Transverse colon (tissue), 4 donors: Measurements from ENCODE around the gene CSNK2A1. TPM values are rescaled to one million over a fixed set of nuclear protein-coding genes. Genes with fewer than 3 reads are reported as not detected.

Experiments
- DNase-seq: peaks from one replicate; pipeline ENCODE4 v3.0.0-alpha.2; 2019
- H3K27ac ChIP-seq, 4 donors: fragments of 200-600 bp; sonication (generic); 2 replicates each; pipeline ENCODE4 v1.5.1; 2016 to 2018; ENCODE audit warnings: inconsistent platforms in 4 of 4
- H3K27me3 ChIP-seq: fragments of 200-600 bp; sonication (generic); 2 replicates; pipeline ENCODE4 v1.5.1; 2017; ENCODE audit warnings: inconsistent platforms
- H3K36me3 ChIP-seq, 4 donors: fragments of 200-600 bp; sonication (generic); 2 replicates each; pipeline ENCODE4 v1.5.1; 2017 to 2019; ENCODE audit warnings: inconsistent platforms in 4 of 4
- H3K4me1 ChIP-seq, 4 donors: fragments of 200-600 bp; sonication (generic); 2 replicates each; pipeline ENCODE4 v1.5.1; 2017 to 2020; ENCODE audit warnings: inconsistent platforms in 4 of 4
- H3K4me3 ChIP-seq, 4 donors: fragments of 200-600 bp; sonication (generic); 1 replicate in 1 of 4; 2 replicates in 3 of 4; pipeline versions ENCODE4 v1.5.1 to v1.6.1; 2017 to 2019; ENCODE audit warnings: inconsistent platforms in 4 of 4
- H3K9me3 ChIP-seq, 2 donors: fragments of 200-600 bp; sonication (generic); 2 replicates each; pipeline ENCODE4 v1.5.1; 2017 to 2019; ENCODE audit warnings: inconsistent platforms in 2 of 2
- CTCF ChIP-seq, 5 experiments: fragments of 200-600 bp in 3 of 5; fragments of 450-650 bp in 2 of 5; sonication (generic) in 3 of 5; IDR thresholded peaks; 1 replicate in 2 of 5; 2 replicates in 3 of 5; pipeline ENCODE4 v1.5.1; 2016 to 2017; ENCODE audit warnings: antibody characterized with exemption in 5 of 5, inconsistent platforms in 3 of 5, mild to moderate bottlenecking in 2 of 5, moderate library complexity in 1 of 5
- EP300 ChIP-seq: sonication (generic); formaldehyde crosslinking; IDR thresholded peaks from one replicate; pipeline ENCODE4 v1.6.1; 2017; ENCODE audit warnings: antibody characterized with exemption, low read depth
- POLR2A ChIP-seq: fragments of 450-650 bp; IDR thresholded peaks from one replicate; pipeline ENCODE4 v1.6.1; 2016; ENCODE audit warnings: antibody characterized with exemption, mild to moderate bottlenecking, moderate library complexity
- POLR2AphosphoS5 ChIP-seq, 3 donors: sonication (generic); formaldehyde crosslinking; IDR thresholded peaks; one replicate each; pipeline ENCODE4 v1.6.1; 2016; ENCODE audit warnings: antibody characterized with exemption in 3 of 3
- WGBS, 2 donors: methylation state at CpG; one replicate each; pipeline ENCODE4 v1.1.5; 2018; ENCODE audit warnings: low coverage in 1 of 2; 5-methylcytosine and 5-hydroxymethylcytosine counted together
- in situ Hi-C, 4 donors: fragments of 200-750 bp; cut with MboI; loops; one replicate each; pipeline versions ENCODE4 v1.15.0 to v1.15.1; 2017; ENCODE audit warnings: low sequenced_read_pairs in 3 of 4, low pct_ligation_motif_present in 1 of 4, low pct_unique_long_range_greater_than_20kb in 1 of 4
- intact Hi-C: fragments of 100-400 bp; cut with DNase I; formaldehyde crosslinking; loops from one replicate; pipeline ENCODE4 v1.15.1; 2023; ENCODE audit warnings: low total_unique reads
- total RNA-seq, 4 donors: library from RNA; depleted of rRNA; stranded (reverse); fragments of >200 nt; gene quantifications; one replicate each; pipeline ENCODE4 v1.1.0, GENCODE V29; 2016

CSNK2A1 gene
- total RNA-seq, 4 donors from 2014 or later = 76.7 to 100 (median 82.6) TPM

GRCh38 chr20:496126-496696, 47.4 kb downstream of the CSNK2A1 start:
- Histone ChIP-seq H3K4me1 (peaks cover 0 to 5% (median 0%) of the 10 kb centered on the region in 4 donors), H3K9me3 (no peaks in the 10 kb centered on the region), H3K27me3 (no peaks in the 10 kb centered on the region), H3K27ac (peak overlapping the region in 3 of 4 donors; percentile 23 to 34 (median 27)), H3K4me3 (no peak overlapping the region), H3K36me3 (peaks cover 0 to 49% (median 24%) of the 10 kb centered on the region in 4 donors)
- TF ChIP-seq POLR2AphosphoS5 (IDR thresholded peaks at IDR 0.05) (peak in 2 of 3 donors; percentile 15 to 54), EP300 (no peak), CTCF (IDR thresholded peaks at IDR 0.05) (no peak)
- 20 to 60% methylated on average over 1 to 2 of the region's 2 CpGs for WGBS, 2 donors
- intact Hi-C loops (no loop called here), in situ Hi-C loops (no loop called here)
- no peak for DNase-seq

- Histone ChIP-seq H3K4me3 (no peak overlapping the region), H3K9me3 (no peaks in the 10 kb centered on the region), H3K4me1 (peaks cover 0 to 3% (median 0%) of the 10 kb centered on the region in 4 donors), H3K36me3 (peaks cover 0 to 56% (median 26%) of the 10 kb centered on the region in 4 donors), H3K27me3 (no peaks in the 10 kb centered on the region), H3K27ac (no peak overlapping the region)
- no peak for DNase-seq
- intact Hi-C loops (no loop called here), in situ Hi-C loops (no loop called here)
- WGBS, 2 donors = 87 to 96% methylated on average over 4 to 5 of the region's 5 CpGs
- no peak for TF ChIP-seq CTCF (IDR thresholded peaks at IDR 0.05)
- TF ChIP-seq POLR2AphosphoS5 (IDR thresholded peaks at IDR 0.05) = no peak
- no peak for TF ChIP-seq EP300
- TF ChIP-seq POLR2A = no peak
Measured at GRCh38 chr20:492159-492558, 51.4 kb downstream of the CSNK2A1 start.

GRCh38 chr20:487655-488054, 55.9 kb downstream of the CSNK2A1 start:
- Histone ChIP-seq H3K27me3 (no peaks in the 10 kb centered on the region), H3K36me3 (peaks cover 0 to 80% (median 39%) of the 10 kb centered on the region in 4 donors), H3K4me1 (no peaks in the 10 kb centered on the region), H3K27ac (no peak overlapping the region), H3K4me3 (no peak overlapping the region), H3K9me3 (no peaks in the 10 kb centered on the region)
- TF ChIP-seq EP300 (no peak), POLR2AphosphoS5 (IDR thresholded peaks at IDR 0.05) (no peak), CTCF (IDR thresholded peaks at IDR 0.05) (no peak), POLR2A (no peak)
- in situ Hi-C loops = loop anchor here in 1 of 4 donors (10.0 kb wide), 1 partner anchor 133 kb away; no protein-coding TSS in a partner anchor
- no peak for DNase-seq
- intact Hi-C loops = no loop called here
- 93 to 100% methylated on average over 1 to 4 of the region's 4 CpGs for whole genome bisulfite sequencing, 2 donors

GRCh38 chr20:483815-484644, 59.6 kb downstream of the CSNK2A1 start:
- H3K4me3 ChIP-seq = no peak overlapping the region
- in situ Hi-C loops (loop anchor here in 2 of 4 donors (5.0 to 10.0 kb wide), 2 partner anchors 129 to 132 kb away; no protein-coding TSS in a partner anchor), intact Hi-C loops (no loop called here)
- peaks cover 0 to 7% (median 1%) of the 10 kb centered on the region in 4 donors for H3K4me1 ChIP-seq
- H3K27me3 ChIP-seq = no peaks in the 10 kb centered on the region
- 51 to 76% methylated on average over 6 to 9 of the region's 9 CpGs for WGBS, 2 donors
- no peaks in the 10 kb centered on the region for H3K9me3 ChIP-seq
- peaks cover 0 to 61% (median 28%) of the 10 kb centered on the region in 4 donors for H3K36me3 ChIP-seq
- TF ChIP-seq EP300 (no peak), CTCF (IDR thresholded peaks at IDR 0.05) (no peak)
- H3K27ac ChIP-seq = no peak overlapping the region
- no peak for DNase-seq
